ENCODE measurements around the gene LGI2. TPM values are rescaled to one million over a fixed set of nuclear protein-coding genes. Genes with fewer than 3 reads are reported as not detected.

LGI2 gene
- total and polyA plus RNA-seq, 9 of the 15 experiments (the other 6 are each of a cell fraction or from before 2014, with no cell fraction given) = 0.03 to 0.07 TPM; not detected in 7

GRCh38 chr4:25015012-25015411 lies 15.7 kb downstream of the LGI2 start:
- Histone ChIP-seq H4K20me1 (replicated peaks; ENCODE audit: control insufficient read depth, insufficient read depth, low read length) (0 out of 2 replicates have a peak, but pooled peaks cover 4% of the 10 kb centered on the region), H3K36me3 (ENCODE audit: control insufficient read depth, insufficient read depth, low read length) (no peaks in the 10 kb centered on the region), H3K9me3 (replicated peaks; ENCODE audit: control insufficient read depth, insufficient read depth, low read depth, low read length) (no peaks in the 10 kb centered on the region), H3K4me1 (replicated peaks in 1 of 2; ENCODE audit: control insufficient read depth in 2 of 2, insufficient read depth in 2 of 2, low read length in 2 of 2) (no peaks in the 10 kb centered on the region), H3K4me2 (ENCODE audit: insufficient read depth, low read length) (no peak overlapping the region), H3K9me1 (ENCODE audit: control insufficient read depth, insufficient read depth, low read length) (no peaks in the 10 kb centered on the region), H3K4me3 (no peak overlapping the region), H3K79me2 (ENCODE audit: control insufficient read depth, insufficient read depth, low read length) (no peaks in the 10 kb centered on the region), H3K27me3 (ENCODE audit: control insufficient read depth in 2 of 2, insufficient read depth in 2 of 2, low read length in 2 of 2) (peaks cover 35 to 37% of the 10 kb centered on the region in 2 experiments), H3K9ac (ENCODE audit: insufficient read depth in 1 of 2, low read depth in 2 of 2, low read length in 2 of 2) (no peak overlapping the region), H2AFZ (ENCODE audit: low read depth, low read length) (no peak overlapping the region), H3K27ac (ENCODE audit: extremely low read depth, low read depth, low read length) (no peak overlapping the region)
- ATAC-seq = no peak
- BruUV-seq (replicated peaks) = no TSS peak
- 5% methylated on average over 3 of the region's 3 CpGs for WGBS (ENCODE audit: insufficient coverage, low coverage, missing lambda C conversion rate)
- POLR2A ChIA-PET = no interaction called here
- no peak for DNase-seq (ENCODE audit: extremely low read depth in 1 of 4, low spot score in 3 of 4)
- intact Hi-C loops (cut with micrococcal nuclease) = no loop called here
- CTCF ChIA-PET (ENCODE audit: low intra/inter-chr PET ratio) = no interaction called here
- no peak for FAIRE-seq
- in situ Hi-C loops (cut with MboI) = no loop called here
- TF ChIP-seq IRF2 (CRISPR knock-in tag; IDR thresholded peaks at IDR 0.05) = no peak
- no peak for TF ChIP-seq ARHGAP35 (IDR thresholded peaks at IDR 0.05; ENCODE audit: partially characterized antibody)
- TF ChIP-seq ZNF785 (CRISPR knock-in tag; IDR thresholded peaks at IDR 0.05) = no peak
- no peak for TF ChIP-seq ZNF76 (CRISPR knock-in tag; IDR thresholded peaks at IDR 0.05; ENCODE audit: borderline replicate concordance)
- TF ChIP-seq NCOA4 (IDR thresholded peaks at IDR 0.05; ENCODE audit: partially characterized antibody) = no peak
- TF ChIP-seq PURB (CRISPR knock-in tag; IDR thresholded peaks at IDR 0.05; ENCODE audit: low read depth) = no peak
- no peak for TF ChIP-seq ADNP (tag; IDR thresholded peaks at IDR 0.05)
- no peak for TF ChIP-seq GATA2 (CRISPR knock-in tag; IDR thresholded peaks at IDR 0.05)
- TF ChIP-seq ZKSCAN3 (CRISPR knock-in tag; IDR thresholded peaks at IDR 0.05) = no peak
- TF ChIP-seq CHAMP1 (IDR thresholded peaks at IDR 0.05) = no peak
- no peak for TF ChIP-seq ZNF398 (CRISPR knock-in tag; IDR thresholded peaks at IDR 0.05)
- no peak for TF ChIP-seq KDM1A (IDR thresholded peaks at IDR 0.05)
- TF ChIP-seq MYC (IDR thresholded peaks at IDR 0.05; ENCODE audit: low read depth, low read length) = no peak
- TF ChIP-seq MYC (CRISPR knock-in tag; IDR thresholded peaks at IDR 0.05; ENCODE audit: borderline replicate concordance, low read depth) = no peak
- no peak for TF ChIP-seq YY1 (IDR thresholded peaks at IDR 0.05; ENCODE audit: borderline replicate concordance in 1 of 3, control insufficient read depth in 1 of 3, extremely low read depth in 1 of 3, insufficient read depth in 3 of 3, insufficient read length in 1 of 3, insufficient replicate concordance in 2 of 3, low read depth in 1 of 3, low read length in 2 of 3)
- no peak for TF ChIP-seq SMARCA4 (IDR thresholded peaks at IDR 0.05)
- TF ChIP-seq CBFA2T2 (conservative IDR thresholded peaks at IDR 0.05) = no peak
- no peak for TF ChIP-seq ZNF75A (CRISPR knock-in tag; IDR thresholded peaks at IDR 0.05)
- TF ChIP-seq ILK (tag; IDR thresholded peaks at IDR 0.05; ENCODE audit: borderline replicate concordance, low read depth) = no peak
- no peak for TF ChIP-seq SMAD3 (CRISPR knock-in tag; conservative IDR thresholded peaks at IDR 0.05)
